DMS53 treated with DMSO at 0.1 percent for 48 hours (cell line): Measurements from ENCODE around the gene AGXT.
"Not testable (repeated sequence)": the region's sequence is repeated elsewhere in the genome, so short reads cannot be mapped to it uniquely, and the experiment has no call there.

ENCODE experiments used
- DNase-seq: peaks from one replicate; lab custom pipeline; 2025; ENCODE audit not compliant: unreplicated experiment; lab: John Stamatoyannopoulos, UW

The AGXT gene

GRCh38 chr2:240839152-240840143 is 29.2 kb upstream of the AGXT start:
- DNase-seq = no peak

DNA sequence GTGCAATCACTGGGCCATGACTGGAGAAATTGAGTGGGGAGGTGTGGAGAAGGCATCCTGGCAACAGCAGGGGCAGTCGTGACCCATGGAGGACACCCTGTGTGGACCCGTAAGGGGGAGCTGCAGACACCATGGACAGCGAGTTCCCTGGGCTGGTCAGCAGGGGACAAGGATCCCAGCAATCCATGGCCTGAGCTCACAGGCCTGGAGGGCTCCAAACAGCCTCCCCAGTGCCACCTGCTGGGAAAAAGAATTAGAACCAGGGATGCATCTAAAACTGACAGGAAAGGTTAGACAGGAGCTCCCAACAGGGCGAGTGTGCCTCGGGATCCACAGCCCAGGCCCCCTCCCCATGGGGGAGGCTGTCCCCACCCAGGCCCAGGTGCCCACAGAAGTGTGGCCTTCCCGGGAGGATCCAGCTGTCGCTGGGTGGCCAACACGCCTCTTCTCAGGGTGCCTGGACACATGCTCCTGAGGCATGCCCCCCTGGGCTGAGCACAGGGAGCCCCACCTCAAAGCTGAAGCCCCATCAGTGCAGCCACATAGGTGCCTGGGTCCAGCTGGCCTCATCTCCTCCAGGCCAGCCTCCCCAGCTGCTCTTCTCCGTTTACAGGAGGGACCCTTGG is 28.1 kb upstream of the AGXT start:
- DNase-seq = peak; percentile 50

DNA sequence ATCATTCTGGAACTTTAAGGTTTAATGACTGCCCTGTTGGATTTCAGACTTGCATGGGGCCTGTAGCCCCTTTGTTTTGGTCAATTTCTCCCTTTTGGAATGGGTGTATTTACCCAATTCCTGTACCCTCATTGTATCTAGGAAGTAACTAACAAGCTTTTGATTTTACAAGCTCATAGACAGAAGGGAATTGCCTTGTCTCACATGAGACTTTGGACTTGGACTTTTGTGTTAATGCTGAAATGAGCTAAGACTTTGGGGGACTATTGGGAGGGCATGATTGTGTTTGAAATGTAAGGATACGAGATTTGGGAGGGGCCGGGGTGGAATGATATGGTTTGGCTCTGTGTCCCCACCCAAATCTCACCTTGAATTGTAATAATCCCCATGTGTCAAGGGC is 22.3 kb upstream of the AGXT start:
- not testable (repeated sequence) for DNase-seq

GRCh38 chr2:240846873-240847595 is 21.6 kb upstream of the AGXT start:
- no peak for DNase-seq

DNA sequence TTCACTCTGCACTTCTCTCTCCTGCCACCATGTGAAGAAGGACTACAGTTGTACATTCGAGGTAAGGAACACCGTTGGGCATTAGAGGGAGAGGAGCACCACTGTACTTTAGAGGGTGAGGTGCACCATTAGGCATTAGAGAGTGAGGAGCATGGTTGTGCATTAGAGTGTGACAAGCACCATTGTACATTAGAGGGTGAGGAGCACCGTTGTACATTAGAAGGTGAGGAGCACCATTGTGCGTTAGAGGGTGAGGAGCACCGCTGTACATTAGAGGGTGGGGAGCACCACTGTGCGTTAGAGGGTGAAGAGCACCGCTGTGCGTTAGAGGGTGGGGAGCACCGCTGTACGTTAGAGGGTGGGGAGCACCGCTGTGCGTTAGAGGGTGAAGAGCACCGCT is 20.8 kb upstream of the AGXT start:
- no peak for DNase-seq

DNA sequence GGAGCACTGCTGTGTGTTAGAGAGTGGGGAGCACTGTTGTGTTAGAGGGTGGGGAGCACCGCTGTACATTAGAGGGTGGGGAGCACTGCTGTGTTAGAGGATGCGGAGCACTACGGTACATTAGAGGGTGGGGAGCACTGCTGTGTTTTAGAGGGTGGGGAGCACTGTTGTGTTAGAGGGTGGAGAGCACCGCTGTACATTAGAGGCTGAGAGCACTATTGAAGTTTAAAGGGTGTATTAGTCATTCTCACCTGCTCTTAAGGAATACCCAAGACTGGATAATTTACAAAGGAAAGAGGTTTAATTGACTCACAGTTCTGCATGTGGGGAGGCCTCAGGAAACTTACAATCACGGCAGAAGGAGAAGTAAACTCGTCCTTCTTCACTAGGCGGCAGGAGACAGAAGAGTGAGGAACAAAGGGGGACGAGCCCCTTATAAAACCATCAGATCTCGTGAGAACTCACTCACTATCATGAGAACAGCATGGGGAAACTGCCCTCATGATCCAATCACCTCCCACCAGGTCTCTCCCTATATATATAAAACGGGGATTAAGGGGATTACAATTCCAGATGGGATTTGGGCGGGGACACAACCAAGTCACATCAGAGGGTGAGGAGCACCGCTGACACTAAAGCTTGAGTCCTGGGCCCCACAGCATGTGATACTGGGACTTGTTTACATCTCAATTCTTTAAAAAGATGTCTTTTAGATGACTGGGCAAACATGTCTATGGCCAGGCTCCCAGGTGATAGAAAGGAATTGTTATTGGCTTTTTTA is 19.5 kb upstream of the AGXT start:
- no peak for DNase-seq

DNA sequence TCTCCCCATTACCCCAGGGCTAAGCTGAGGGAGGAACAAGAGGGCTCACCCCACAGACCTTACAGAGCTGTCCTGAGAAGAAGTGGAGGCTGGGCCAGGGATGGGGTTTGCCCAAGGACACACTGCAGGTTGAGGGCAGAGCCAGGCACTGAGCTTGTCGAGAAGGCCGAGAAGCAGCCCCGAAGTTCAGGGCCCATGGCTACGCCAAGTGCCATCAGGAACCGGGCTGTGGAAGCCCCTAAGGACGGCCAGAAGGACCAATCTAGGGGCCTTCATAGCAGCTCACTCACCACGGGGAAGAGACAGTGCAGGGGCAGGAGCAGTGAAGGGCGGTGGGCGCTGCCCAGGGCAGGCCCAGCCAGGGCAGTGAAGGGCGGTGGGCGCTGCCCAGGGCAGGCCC is 18.6 kb upstream of the AGXT start:
- no peak for DNase-seq

DNA sequence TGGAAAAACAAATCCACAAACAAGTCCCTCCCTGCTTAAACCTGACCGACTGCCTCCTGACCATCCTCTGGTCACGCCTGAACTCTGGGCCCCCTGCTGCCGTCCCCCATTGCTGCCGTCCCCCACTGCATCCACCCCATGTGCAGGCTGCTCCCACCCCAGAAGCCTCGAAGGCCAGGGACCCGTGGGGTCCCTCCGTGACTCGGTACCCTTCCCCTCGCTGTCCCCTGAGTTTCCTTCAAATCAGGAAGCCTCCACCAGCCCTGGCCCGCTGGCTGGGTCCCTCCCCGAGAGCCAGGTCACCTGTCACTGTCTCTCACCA is 17.9 kb upstream of the AGXT start:
- no peak for DNase-seq

DNA sequence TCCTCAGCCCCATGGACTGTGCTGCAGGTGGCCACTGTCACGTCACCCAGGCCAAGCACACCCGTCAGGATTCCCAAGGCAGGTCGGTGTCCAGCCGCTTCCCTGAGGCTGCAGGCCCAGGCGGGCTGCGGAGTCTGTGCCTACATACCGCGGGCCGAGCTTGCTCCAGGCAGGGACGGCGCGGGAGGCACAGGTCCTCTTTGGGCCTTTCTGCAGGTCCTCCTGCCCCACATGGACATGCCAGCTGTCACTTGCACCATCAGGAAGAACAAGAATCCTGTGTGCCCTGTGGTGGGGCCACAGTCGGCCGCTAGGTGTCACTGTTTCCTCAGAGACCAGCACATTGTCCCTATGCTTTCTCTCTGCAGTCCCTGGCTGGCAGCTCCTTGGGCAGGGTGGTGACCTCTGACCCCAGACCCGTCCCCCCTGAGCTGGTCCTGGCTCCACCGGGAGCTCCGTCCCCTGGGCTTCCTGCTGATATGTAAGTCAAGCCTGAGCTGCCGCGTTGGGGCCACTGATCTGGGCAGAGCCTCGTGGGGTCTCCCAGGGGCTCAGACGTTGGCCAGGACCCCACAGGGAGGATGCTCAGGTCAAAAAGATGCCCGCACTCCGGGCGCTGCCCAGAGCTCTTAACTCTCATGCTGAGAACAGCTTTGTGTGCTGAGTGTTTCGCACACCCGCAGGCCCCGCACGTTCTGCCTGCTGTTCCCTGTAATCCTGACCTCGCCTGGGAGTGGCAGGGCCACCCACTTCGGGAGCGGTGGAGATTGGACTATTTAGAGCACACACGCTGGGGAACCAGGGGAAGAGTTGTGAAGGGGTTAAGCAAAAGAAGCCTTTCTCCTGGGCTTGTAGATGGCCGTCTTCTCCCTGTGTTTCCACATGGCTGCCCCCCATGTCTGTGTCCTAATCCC is 17.3 kb upstream of the AGXT start:
- DNase-seq = peak; percentile 55

GRCh38 chr2:240852671-240853314 is 15.8 kb upstream of the AGXT start:
- no peak for DNase-seq

GRCh38 chr2:240855670-240856069 is 13.0 kb upstream of the AGXT start:
- DNase-seq = no peak

- DNase-seq = no peak
Observed at GRCh38 chr2:240856151-240856980, 12.3 kb upstream of the AGXT start.

DNA sequence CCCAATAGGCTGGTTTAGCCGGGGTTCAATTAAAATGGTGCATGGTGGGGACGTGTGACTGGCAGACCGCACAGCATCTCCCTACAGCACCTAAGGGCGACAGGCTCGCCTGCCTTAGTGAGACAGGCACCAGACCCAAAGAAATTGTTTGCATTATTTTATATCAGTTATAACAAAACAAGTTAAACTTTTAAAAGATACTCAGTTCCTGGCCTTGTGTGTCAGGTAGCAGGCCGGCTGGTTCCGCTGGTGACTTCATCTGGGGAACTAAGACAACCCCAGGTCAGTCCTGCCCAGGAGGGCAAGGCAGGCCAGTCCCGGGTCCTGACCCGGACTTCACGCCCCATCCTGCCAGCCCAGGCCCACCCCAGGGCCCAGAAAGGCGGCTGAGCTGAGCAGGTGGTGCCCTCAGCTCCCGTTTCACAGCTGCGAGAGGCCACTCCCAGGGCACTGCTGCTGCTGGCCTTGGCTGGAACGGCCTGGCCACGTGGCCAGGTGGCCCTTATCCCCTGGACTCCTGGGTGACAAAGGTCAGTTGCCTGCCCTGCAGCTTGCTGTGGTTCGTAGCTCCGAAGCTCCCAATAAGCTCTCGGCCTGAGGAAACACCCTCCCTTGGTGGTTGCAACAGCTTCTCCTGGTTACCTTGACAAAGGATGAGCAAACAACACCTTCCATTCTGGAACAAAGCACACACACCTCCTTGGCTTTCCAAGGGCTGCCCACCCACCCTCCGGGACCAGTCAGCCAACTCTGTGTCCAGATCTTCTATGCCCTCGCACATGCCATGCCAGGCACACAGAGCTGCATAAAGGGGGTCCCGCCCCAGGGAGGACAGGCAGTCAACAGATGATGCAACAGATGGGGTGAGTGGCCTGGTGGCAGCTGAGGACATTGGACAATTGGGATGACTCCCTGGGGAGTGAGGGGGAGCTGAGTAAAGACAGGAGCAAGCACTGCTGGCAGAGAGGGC is 11.3 kb upstream of the AGXT start:
- DNase-seq = no peak

GRCh38 chr2:240858321-240858720 is 10.3 kb upstream of the AGXT start:
- DNase-seq = no peak

DNA sequence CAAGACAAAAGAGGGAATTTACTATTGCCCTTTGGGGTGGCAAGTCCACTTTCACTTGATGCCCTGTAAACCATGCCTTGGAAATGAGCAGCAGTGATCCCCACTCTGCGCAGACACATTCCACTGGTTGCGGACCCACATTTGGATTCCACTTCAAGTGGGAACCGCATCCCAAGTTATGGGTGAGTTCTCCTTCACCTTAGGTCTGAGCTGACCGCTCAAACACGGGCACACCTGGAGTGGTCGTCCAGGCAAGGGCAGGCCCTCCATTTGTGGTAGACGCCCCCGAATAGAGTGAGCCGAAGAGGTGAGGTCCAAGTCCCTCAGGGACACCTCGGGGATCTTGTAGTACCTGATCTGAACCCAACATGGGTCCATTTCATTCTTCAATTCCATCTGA is 9.8 kb upstream of the AGXT start:
- DNase-seq = no peak

- DNase-seq = no peak
Observed at GRCh38 chr2:240861547-240861946, 7.1 kb upstream of the AGXT start.

DNA sequence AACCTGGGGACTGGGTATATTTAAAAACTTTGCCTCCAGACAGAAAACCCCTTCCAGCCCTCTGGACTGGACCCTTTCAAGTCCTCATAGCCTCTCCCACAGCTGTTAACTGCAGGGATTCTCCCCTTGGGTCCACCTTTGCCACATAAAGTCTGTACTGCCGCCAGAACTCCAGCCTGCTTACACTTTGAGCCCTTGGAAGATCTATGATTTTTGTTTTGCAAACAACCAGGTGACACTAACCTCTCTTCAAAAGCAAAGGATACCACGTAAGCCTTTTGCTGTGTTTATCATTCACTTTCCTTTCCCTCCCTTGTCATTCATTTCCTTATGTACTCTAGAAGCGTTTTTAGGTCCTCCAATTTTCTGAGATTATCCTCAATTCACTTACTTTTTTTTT is 4.1 kb upstream of the AGXT start:
- DNase-seq = no peak

DNA sequence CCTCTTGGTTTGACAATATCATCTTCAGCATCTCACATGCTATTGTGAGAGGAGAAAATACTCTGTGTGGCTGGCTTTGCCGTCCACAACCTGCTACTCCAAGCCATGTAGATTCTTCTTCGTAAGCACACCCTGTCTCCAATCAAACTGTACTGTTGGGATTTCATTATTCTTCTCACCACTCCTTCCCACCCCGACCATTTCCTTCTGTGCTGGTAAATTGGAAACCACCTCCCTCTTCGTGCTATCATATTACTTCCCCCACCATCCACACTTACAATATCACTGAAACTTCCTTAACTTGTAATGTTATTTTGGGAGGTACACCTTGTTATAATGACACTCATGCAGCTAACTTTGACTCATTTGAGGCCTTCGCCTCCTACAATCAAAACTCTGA is 3.2 kb upstream of the AGXT start:
- no peak for DNase-seq
